ENCODE results near the gene MPPED2. TPM values are rescaled to one million over a fixed set of nuclear protein-coding genes. Genes with fewer than 3 reads are reported as not detected.

The MPPED2 gene
- total RNA-seq, 1 experiment from 2014 or later = 4.7 TPM

- Histone ChIP-seq H2AFZ (ENCODE audit: low read length) (no peak overlapping the region), H2BK12ac (ENCODE audit: insufficient read length, low read depth, low read length) (no peak overlapping the region), H3K9ac (ENCODE audit: extremely low read depth, insufficient read length, low read length) (no peak overlapping the region), H3T11ph (ENCODE audit: low read length) (no peak overlapping the region), H3K9me3 (ENCODE audit: control insufficient read depth, low read depth, low read length) (no peaks in the 10 kb centered on the region), H2AK5ac (ENCODE audit: insufficient read length, low read length) (no peak overlapping the region), H2BK5ac (ENCODE audit: insufficient read length, low read length) (no peak overlapping the region), H3K23ac (ENCODE audit: insufficient read length, low read depth, low read length) (no peak overlapping the region), H4K20me1 (ENCODE audit: control insufficient read depth, insufficient read depth, insufficient read length) (no peaks in the 10 kb centered on the region), H3K4ac (ENCODE audit: low read depth, low read length) (no peak overlapping the region), H3K27ac (ENCODE audit: insufficient read length, low read depth, low read length) (no peak overlapping the region), H4K5ac (ENCODE audit: insufficient read length, low read depth, low read length) (no peak overlapping the region), H2BK15ac (ENCODE audit: low read depth, low read length) (no peak overlapping the region), H4K91ac (ENCODE audit: insufficient read length, low read depth, low read length) (no peak overlapping the region), H3K4me1 (ENCODE audit: insufficient read depth, low read length) (peaks cover 3% of the 10 kb centered on the region), H3K14ac (ENCODE audit: insufficient read depth, low read length) (no peak overlapping the region), H3K23me2 (ENCODE audit: insufficient read length, low read depth, low read length, poor library complexity, severe bottlenecking) (no peaks in the 10 kb centered on the region), H3K18ac (ENCODE audit: insufficient read length, low read depth, low read length) (no peak overlapping the region), H3K56ac (ENCODE audit: insufficient read length, low read depth, low read length) (no peak overlapping the region), H4K8ac (replicated peaks; ENCODE audit: insufficient read length, low read depth, low read length) (no peak overlapping the region), H3K27me3 (ENCODE audit: insufficient read depth, low read length) (no peaks in the 10 kb centered on the region), H2BK20ac (ENCODE audit: low read depth, low read length, poor library complexity, severe bottlenecking) (no peak overlapping the region), H3K79me2 (ENCODE audit: insufficient read depth, low read length) (no peaks in the 10 kb centered on the region), H3K79me1 (ENCODE audit: insufficient read depth, low read depth, low read length, poor library complexity, severe bottlenecking) (no peaks in the 10 kb centered on the region), H2BK120ac (ENCODE audit: low read depth, low read length, poor library complexity, severe bottlenecking) (no peak overlapping the region), H3K4me2 (ENCODE audit: insufficient read depth, insufficient read length, low read length) (no peak overlapping the region)
- Mint-ChIP-seq H3K4me1 (peaks cover 19 to 28% of the 10 kb centered on the region in 2 experiments), H3K9me3 (no peaks in the 10 kb centered on the region), H3K36me3 (ENCODE audit: insufficient read depth in 1 of 3, low read depth in 3 of 3) (no peaks in the 10 kb centered on the region), H3K4me3 (no peak overlapping the region), H3K27me3 (ENCODE audit: low read depth) (no peaks in the 10 kb centered on the region), H3K27ac (no peak overlapping the region)
- TF ChIP-seq, protein P1, sequence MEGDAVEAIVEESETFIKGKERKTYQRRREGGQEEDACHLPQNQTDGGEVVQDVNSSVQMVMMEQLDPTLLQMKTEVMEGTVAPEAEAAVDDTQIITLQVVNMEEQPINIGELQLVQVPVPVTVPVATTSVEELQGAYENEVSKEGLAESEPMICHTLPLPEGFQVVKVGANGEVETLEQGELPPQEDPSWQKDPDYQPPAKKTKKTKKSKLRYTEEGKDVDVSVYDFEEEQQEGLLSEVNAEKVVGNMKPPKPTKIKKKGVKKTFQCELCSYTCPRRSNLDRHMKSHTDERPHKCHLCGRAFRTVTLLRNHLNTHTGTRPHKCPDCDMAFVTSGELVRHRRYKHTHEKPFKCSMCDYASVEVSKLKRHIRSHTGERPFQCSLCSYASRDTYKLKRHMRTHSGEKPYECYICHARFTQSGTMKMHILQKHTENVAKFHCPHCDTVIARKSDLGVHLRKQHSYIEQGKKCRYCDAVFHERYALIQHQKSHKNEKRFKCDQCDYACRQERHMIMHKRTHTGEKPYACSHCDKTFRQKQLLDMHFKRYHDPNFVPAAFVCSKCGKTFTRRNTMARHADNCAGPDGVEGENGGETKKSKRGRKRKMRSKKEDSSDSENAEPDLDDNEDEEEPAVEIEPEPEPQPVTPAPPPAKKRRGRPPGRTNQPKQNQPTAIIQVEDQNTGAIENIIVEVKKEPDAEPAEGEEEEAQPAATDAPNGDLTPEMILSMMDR (conservative IDR thresholded peaks at IDR 0.05) = no peak
- no peak for DNase-seq
- WGBS (ENCODE audit: extremely low coverage, insufficient read length, low lambda C conversion rate) = no CpG with 5 or more reads among the region's 3 CpGs
These were observed 98.8 kb downstream of the MPPED2 start for GRCh38 chr11:30487200-30487898.

All from H9 (cell line).